Skeletal muscle tissue (tissue), 4 donors: ENCODE measurements around the gene SFT2D3. TPM values are rescaled to one million over a fixed set of nuclear protein-coding genes. Genes with fewer than 3 reads are reported as not detected.
"Not testable (repeated sequence)": the region's sequence is repeated elsewhere in the genome, so short reads cannot be mapped to it uniquely, and the experiment has no call there.

Experiments
- H3K27ac ChIP-seq: one replicate; pipeline ENCODE4 v1.7.0; 2013; ENCODE audit warnings: mild to moderate bottlenecking, low read depth, low read length, inconsistent platforms
- H3K27me3 ChIP-seq, 3 donors: one replicate each; pipeline ENCODE4 v1.7.0; 2013; ENCODE audit warnings: low read length in 3 of 3; ENCODE audit not compliant: control insufficient read depth in 3 of 3, insufficient read depth in 3 of 3
- H3K36me3 ChIP-seq, 3 donors: one replicate each; pipeline ENCODE4 v1.7.0; 2013; ENCODE audit warnings: low read length in 3 of 3; ENCODE audit not compliant: control insufficient read depth in 3 of 3, insufficient read depth in 3 of 3
- H3K4me1 ChIP-seq, 3 donors: one replicate each; pipeline ENCODE4 v1.7.0; 2013; ENCODE audit warnings: low read length in 3 of 3, mild to moderate bottlenecking in 3 of 3; ENCODE audit not compliant: control insufficient read depth in 3 of 3, insufficient read depth in 3 of 3
- H3K4me3 ChIP-seq, 3 donors: one replicate each; pipeline ENCODE4 v1.7.0; 2013; ENCODE audit warnings: low read length in 3 of 3
- H3K9ac ChIP-seq, 3 donors: one replicate each; pipeline ENCODE4 v1.7.0; 2013; ENCODE audit warnings: low read length in 3 of 3, mild to moderate bottlenecking in 3 of 3, moderate library complexity in 2 of 3, low read depth in 1 of 3
- H3K9me3 ChIP-seq, 3 donors: one replicate each; pipeline ENCODE4 v1.7.0; 2013; ENCODE audit warnings: low read length in 3 of 3; ENCODE audit not compliant: control insufficient read depth in 3 of 3
- total RNA-seq: library from RNA; depleted of rRNA; stranded (reverse); fragments of >200 nt; gene quantifications from one replicate; pipeline ENCODE4 v1.2.3, GENCODE V29; 2014
- donor health status: Osteomylitis.

Gene SFT2D3
- total RNA-seq, 1 donor from 2014 or later: 7.8 TPM

DNA sequence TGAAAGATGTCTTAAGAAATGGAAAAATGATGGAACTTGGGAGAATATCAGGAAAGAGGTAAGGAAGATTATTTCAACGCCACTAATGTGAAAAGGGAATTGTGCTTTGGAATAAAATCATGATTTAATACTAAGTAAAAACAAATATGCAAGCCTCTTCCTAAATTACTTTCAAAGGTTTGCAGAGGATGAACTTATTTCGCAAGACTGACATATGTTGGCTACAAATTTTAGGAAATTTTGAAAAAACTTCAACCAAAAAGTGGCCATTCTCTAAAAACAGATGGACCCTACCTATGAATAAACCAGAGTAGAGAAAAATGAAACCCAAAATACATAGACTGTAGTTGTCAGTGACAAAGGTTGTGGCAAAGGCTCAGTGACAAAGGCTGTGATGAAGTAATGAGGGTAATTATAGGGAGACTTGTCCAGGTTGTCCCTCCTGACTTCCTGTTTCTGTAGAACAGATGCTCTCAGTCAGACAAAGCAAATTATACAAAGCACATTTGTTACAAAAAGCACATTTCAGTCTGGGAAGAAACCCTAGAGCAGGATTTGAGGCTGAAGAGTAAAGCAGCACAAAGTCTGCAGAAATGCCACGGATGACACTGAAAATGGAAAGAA, 39.5 kb downstream of the SFT2D3 start:
- no peak overlapping the region for H3K27ac ChIP-seq
- H3K9me3 ChIP-seq: no peaks in the 10 kb centered on the region
- no peak overlapping the region for H3K9ac ChIP-seq
- peaks cover 2 to 18% (median 12%) of the 10 kb centered on the region in 3 donors for H3K36me3 ChIP-seq
- no peak overlapping the region for H3K4me3 ChIP-seq
- H3K4me1 ChIP-seq: peaks cover 3 to 5% (median 3%) of the 10 kb centered on the region in 3 donors
- no peaks in the 10 kb centered on the region for H3K27me3 ChIP-seq

DNA sequence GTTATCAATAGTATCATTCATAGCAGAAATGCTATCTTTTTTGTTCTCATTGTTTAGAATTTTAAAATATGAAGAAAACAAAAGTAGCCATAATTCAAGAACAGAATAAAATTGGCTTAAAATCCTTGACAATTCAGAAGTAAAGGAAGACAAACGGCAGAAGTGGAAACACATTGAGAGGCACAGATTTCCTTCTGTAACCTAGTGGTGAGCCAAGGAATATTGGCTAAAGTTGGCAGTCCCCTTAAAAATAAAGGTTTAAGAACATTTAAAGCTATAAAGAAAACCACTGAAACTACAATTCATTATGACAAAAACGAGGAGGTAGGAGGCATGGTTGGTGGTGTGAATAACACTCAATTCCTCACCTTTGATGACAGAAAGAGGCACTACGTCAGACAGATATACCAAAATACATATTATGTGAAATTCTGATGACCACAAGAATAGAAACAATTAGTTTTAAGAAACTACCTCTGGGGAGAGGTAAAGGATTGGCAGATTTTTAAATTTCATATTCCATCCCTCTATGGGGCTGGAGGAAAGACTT, 42.3 kb downstream of the SFT2D3 start:
- Histone ChIP-seq H3K4me1 (no peaks in the 10 kb centered on the region), H3K9ac (no peak overlapping the region), H3K36me3 (peaks cover 2 to 13% (median 13%) of the 10 kb centered on the region in 3 donors), H3K4me3 (no peak overlapping the region), H3K27me3 (no peaks in the 10 kb centered on the region), H3K9me3 (no peaks in the 10 kb centered on the region), H3K27ac (no peak overlapping the region)

- H3K4me3 ChIP-seq: no peak overlapping the region
- H3K36me3 ChIP-seq: peaks cover 0 to 14% (median 11%) of the 10 kb centered on the region in 3 donors
These were observed 46.3 kb downstream of the SFT2D3 start for GRCh38 chr2:127747621-127748020.

DNA sequence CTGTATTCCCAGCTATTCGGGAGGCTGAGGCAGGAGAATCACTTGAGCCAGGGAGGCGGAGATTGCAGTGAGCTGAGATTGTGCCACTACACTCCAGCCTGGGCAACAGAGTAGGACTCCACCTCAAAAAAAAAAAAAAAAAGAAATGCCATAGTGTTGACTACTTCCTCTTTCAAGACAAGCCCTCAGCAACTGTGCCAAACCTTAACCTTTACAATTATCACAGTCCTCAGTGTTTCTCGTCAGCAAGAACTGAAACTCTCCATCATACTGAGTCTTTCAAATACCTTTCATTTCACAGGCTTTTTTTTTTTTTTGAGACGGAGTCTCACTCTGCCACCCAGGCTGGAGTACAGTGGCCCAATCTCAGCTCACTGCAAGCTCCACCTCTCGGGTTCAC, 48.2 kb downstream of the SFT2D3 start:
- peaks cover 0 to 10% (median 9%) of the 10 kb centered on the region in 3 donors for H3K36me3 ChIP-seq
- H3K9ac ChIP-seq, H3K4me3 ChIP-seq, H3K4me1 ChIP-seq, H3K9me3 ChIP-seq, H3K27me3 ChIP-seq, H3K27ac ChIP-seq: not testable (repeated sequence)

More at GRCh38 chr2:127747621-127748020, 46.3 kb downstream of the SFT2D3 start:
- no peak overlapping the region for H3K27ac ChIP-seq
- H3K9ac ChIP-seq: no peak overlapping the region
- H3K4me1 ChIP-seq: no peaks in the 10 kb centered on the region
- no peaks in the 10 kb centered on the region for H3K9me3 ChIP-seq
- H3K27me3 ChIP-seq: no peaks in the 10 kb centered on the region

GRCh38 chr2:127753374-127753773, 52.1 kb downstream of the SFT2D3 start:
- Histone ChIP-seq H3K27ac (no peak overlapping the region), H3K9me3 (no peaks in the 10 kb centered on the region), H3K36me3 (peaks cover 0 to 3% (median 0%) of the 10 kb centered on the region in 3 donors), H3K4me3 (no peak overlapping the region), H3K4me1 (no peaks in the 10 kb centered on the region), H3K27me3 (no peaks in the 10 kb centered on the region), H3K9ac (no peak overlapping the region)

DNA sequence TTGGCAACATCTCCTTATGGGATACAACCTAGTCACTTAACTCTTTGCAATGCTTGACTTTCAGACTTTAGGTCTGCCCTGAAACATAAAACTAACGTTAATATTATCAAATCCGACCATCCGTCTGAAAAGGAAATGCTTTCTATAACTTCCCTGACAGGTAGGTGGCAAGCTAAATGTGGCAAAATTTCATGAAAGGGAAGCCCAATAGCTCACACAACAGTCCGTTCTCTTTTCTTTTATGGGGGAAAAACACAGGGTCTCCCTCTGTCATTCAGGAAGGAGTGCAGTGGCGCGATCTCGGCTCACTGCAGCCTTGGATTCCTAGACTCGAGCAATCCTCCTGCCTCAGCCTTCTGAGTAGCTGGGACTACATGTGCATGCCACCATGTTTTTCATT, 52.9 kb downstream of the SFT2D3 start:
- no peak overlapping the region for H3K27ac ChIP-seq

More for the DNA sequence above, 52.9 kb downstream of the SFT2D3 start:
- no peak overlapping the region for H3K4me3 ChIP-seq
- no peaks in the 10 kb centered on the region for H3K27me3 ChIP-seq
- no peaks in the 10 kb centered on the region for H3K4me1 ChIP-seq
- no peak overlapping the region for H3K9ac ChIP-seq
- no peaks in the 10 kb centered on the region for H3K9me3 ChIP-seq
- no peaks in the 10 kb centered on the region for H3K36me3 ChIP-seq

Other genes starting within 250 kb of the SFT2D3 start
- 24.5 TPM for gene IWS1, start 175.0 kb upstream of the SFT2D3 start, total RNA-seq
- gene MYO7B, start 165.8 kb upstream of the SFT2D3 start, total RNA-seq: 1.0 TPM
- 1.0 TPM for gene GPR17, start 55.3 kb upstream of the SFT2D3 start, total RNA-seq
- 5.7 TPM for gene LIMS2, start 26.0 kb upstream of the SFT2D3 start, total RNA-seq
- gene WDR33, start 109.7 kb downstream of the SFT2D3 start, total RNA-seq: 41.2 TPM
- gene POLR2D, start 156.7 kb downstream of the SFT2D3 start, total RNA-seq: 32.9 TPM
- gene AMMECR1L, start 184.5 kb downstream of the SFT2D3 start, total RNA-seq: 9.9 TPM